GM15510 (cell line): ENCODE results near the gene ZNF516.
A peak's percentile ranks its signal among the peaks of the same experiment; 100 is the strongest.

Source experiments
- POLR2A ChIP-seq: IDR thresholded peaks from 3 replicates; pipeline ENCODE4 v1.6.1; 2011; ENCODE audit warnings: borderline replicate concordance; ENCODE audit not compliant: insufficient read length; ENCODE audit errors: extremely low read depth

ZNF516 gene

GRCh38 chr18:76497021-76497420, 2.0 kb upstream of the ZNF516 start:
- no peak for TF ChIP-seq POLR2A

GRCh38 chr18:76496194-76496890, 1.3 kb upstream of the ZNF516 start:
- peak; percentile 14 for TF ChIP-seq POLR2A

GRCh38 chr18:76495435-76496193, 572 bp upstream of the ZNF516 start:
- peak; percentile 61 for TF ChIP-seq POLR2A

- TF ChIP-seq POLR2A = no peak
Measured at GRCh38 chr18:76494231-76495005, 624 bp downstream of the ZNF516 start.

- no peak for TF ChIP-seq POLR2A
Measured at GRCh38 chr18:76493213-76494161, 1.6 kb downstream of the ZNF516 start.

GRCh38 chr18:76492669-76493212, 2.3 kb downstream of the ZNF516 start:
- TF ChIP-seq POLR2A = peak; percentile 70

GRCh38 chr18:76491776-76492668, 3.0 kb downstream of the ZNF516 start:
- TF ChIP-seq POLR2A = peak; percentile 38

- no peak for TF ChIP-seq POLR2A
Measured at GRCh38 chr18:76491473-76491775, 3.6 kb downstream of the ZNF516 start.

GRCh38 chr18:76490670-76491472, 4.2 kb downstream of the ZNF516 start:
- no peak for TF ChIP-seq POLR2A

GRCh38 chr18:76490033-76490432, 5.0 kb downstream of the ZNF516 start:
- no peak for TF ChIP-seq POLR2A

GRCh38 chr18:76489081-76489480, 6.0 kb downstream of the ZNF516 start:
- TF ChIP-seq POLR2A = no peak

GRCh38 chr18:76488190-76488589, 6.9 kb downstream of the ZNF516 start:
- no peak for TF ChIP-seq POLR2A

- no peak for TF ChIP-seq POLR2A
Measured at GRCh38 chr18:76487782-76488181, 7.3 kb downstream of the ZNF516 start.

- no peak for TF ChIP-seq POLR2A
Measured at GRCh38 chr18:76487070-76487469, 8.0 kb downstream of the ZNF516 start.
